GM10248 (cell line): Measurements from ENCODE around the gene ZNF479.
"Not testable (repeated sequence)": the region's sequence is repeated elsewhere in the genome, so short reads cannot be mapped to it uniquely, and the experiment has no call there.

Experiments
- CTCF ChIA-PET: fragments of 300-600 bp; sonication (Branson Sonifier 250); formaldehyde crosslinking; extraction: SDS; loops from one replicate; lab custom pipeline; 2021; ENCODE audit warnings: antibody characterized with exemption; lab: Yijun Ruan, JAX
- POLR2A ChIA-PET: fragments of 350-650 bp; sonication (Branson Sonifier 250); formaldehyde crosslinking; extraction: SDS; loops from one replicate; lab custom pipeline; 2020; ENCODE audit warnings: antibody characterized with exemption; lab: Yijun Ruan, JAX
- DNase-seq: peaks from one replicate; pipeline ENCODE4 v3.0.0; 2012; ENCODE audit errors: extremely low spot score
- CTCF ChIP-seq: IDR thresholded peaks from 2 replicates; pipeline ENCODE4 v1.5.1; 2012; ENCODE audit warnings: mild to moderate bottlenecking, low read depth; ENCODE audit errors: extremely low read depth, missing control alignments, control extremely low read depth

The ZNF479 gene

GRCh38 chr7:57176928-57177635 lies 44.8 kb upstream of the ZNF479 start:
- DNase-seq: no peak
- POLR2A ChIA-PET: no interaction called here
- CTCF ChIA-PET: interaction anchor here (1.5 kb wide), 1 partner anchor 16 kb away, joined by 4 read pairs; no protein-coding TSS in a partner anchor
- TF ChIP-seq CTCF: no peak

DNA sequence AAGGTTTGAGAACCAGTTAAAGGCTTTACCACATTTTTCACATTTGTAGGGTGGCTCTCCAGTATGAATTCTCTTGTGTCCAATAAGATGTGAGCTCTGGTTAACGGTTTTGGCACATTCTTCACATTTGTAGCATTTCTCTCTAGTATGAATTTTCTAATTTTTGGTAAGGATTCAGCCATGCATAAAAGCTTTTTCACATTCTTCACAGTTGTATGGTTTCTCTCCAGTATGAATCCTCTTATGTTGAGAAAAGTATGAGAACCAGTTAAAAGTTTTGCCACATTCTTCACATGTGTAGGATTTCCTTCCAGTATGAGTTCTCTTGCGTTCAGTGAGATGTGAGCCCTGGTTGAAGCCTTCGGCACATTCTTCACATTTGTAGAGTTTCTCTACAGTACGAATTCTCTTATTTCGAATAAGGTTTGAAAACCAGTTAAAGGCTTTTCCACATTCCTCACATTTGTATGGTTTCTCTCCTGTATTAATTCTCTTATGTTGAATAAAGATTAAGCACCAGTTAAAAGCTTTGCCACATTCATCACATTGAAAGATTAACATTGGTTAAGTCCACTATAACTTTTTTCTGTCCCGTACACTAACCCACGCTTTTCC lies 33.2 kb upstream of the ZNF479 start:
- no peak for TF ChIP-seq CTCF
- ChIA-PET POLR2A (no interaction called here), CTCF (interaction anchor here (1.8 kb wide), 1 partner anchor 11 kb away, joined by 4 read pairs; no protein-coding TSS in a partner anchor)
- no peak for DNase-seq

- DNase-seq, CTCF ChIA-PET, POLR2A ChIA-PET: not testable (repeated sequence)
Observed at GRCh38 chr7:57120123-57120784, 12.0 kb downstream of the ZNF479 start.
